Measurements from ENCODE around the gene SORCS2.

The SORCS2 gene

GRCh38 chr4:7303561-7303960, 111.2 kb downstream of the SORCS2 start:
- H3K4me1 Mint-ChIP-seq (ENCODE audit: low read depth) = no peaks in the 10 kb centered on the region
- intact Hi-C loops (cut with micrococcal nuclease) = no loop called here
- no peaks in the 10 kb centered on the region for H3K36me3 Mint-ChIP-seq (ENCODE audit: low read depth)
- no peaks in the 10 kb centered on the region for H3K9me3 Mint-ChIP-seq
- peaks cover 18% of the 10 kb centered on the region for H3K27me3 Mint-ChIP-seq
- no peak overlapping the region for H3K27ac Mint-ChIP-seq
- H3K4me3 Mint-ChIP-seq = no peak overlapping the region

- H3K27me3 Mint-ChIP-seq = peaks cover 14% of the 10 kb centered on the region
- no peaks in the 10 kb centered on the region for H3K9me3 Mint-ChIP-seq
- H3K4me1 Mint-ChIP-seq (ENCODE audit: low read depth) = no peaks in the 10 kb centered on the region
Measured at GRCh38 chr4:7304436-7304835, 112.1 kb downstream of the SORCS2 start.

GRCh38 chr4:7306021-7306965, 114.0 kb downstream of the SORCS2 start:
- peaks cover 3% of the 10 kb centered on the region for H3K27me3 Mint-ChIP-seq
- no peaks in the 10 kb centered on the region for H3K36me3 Mint-ChIP-seq (ENCODE audit: low read depth)
- no peak overlapping the region for H3K27ac Mint-ChIP-seq
- H3K4me1 Mint-ChIP-seq (ENCODE audit: low read depth) = no peaks in the 10 kb centered on the region
- intact Hi-C loops (cut with micrococcal nuclease) = no loop called here
- no peaks in the 10 kb centered on the region for H3K9me3 Mint-ChIP-seq
- no peak overlapping the region for H3K4me3 Mint-ChIP-seq

More at GRCh38 chr4:7304436-7304835, 112.1 kb downstream of the SORCS2 start:
- no peak overlapping the region for H3K4me3 Mint-ChIP-seq
- H3K36me3 Mint-ChIP-seq (ENCODE audit: low read depth) = no peaks in the 10 kb centered on the region
- intact Hi-C loops (cut with micrococcal nuclease) = no loop called here
- no peak overlapping the region for H3K27ac Mint-ChIP-seq

- no peaks in the 10 kb centered on the region for H3K9me3 Mint-ChIP-seq
- H3K4me3 Mint-ChIP-seq = no peak overlapping the region
- no peaks in the 10 kb centered on the region for H3K36me3 Mint-ChIP-seq (ENCODE audit: low read depth)
- H3K27ac Mint-ChIP-seq = no peak overlapping the region
- H3K27me3 Mint-ChIP-seq = no peaks in the 10 kb centered on the region
- no peaks in the 10 kb centered on the region for H3K4me1 Mint-ChIP-seq (ENCODE audit: low read depth)
- intact Hi-C loops (cut with micrococcal nuclease) = no loop called here
Measured at GRCh38 chr4:7306986-7307385, 114.6 kb downstream of the SORCS2 start.

GRCh38 chr4:7307394-7308099, 115.2 kb downstream of the SORCS2 start:
- H3K4me3 Mint-ChIP-seq = no peak overlapping the region
- H3K9me3 Mint-ChIP-seq = no peaks in the 10 kb centered on the region
- no peak overlapping the region for H3K27ac Mint-ChIP-seq
- H3K36me3 Mint-ChIP-seq (ENCODE audit: low read depth) = no peaks in the 10 kb centered on the region
- intact Hi-C loops (cut with micrococcal nuclease) = no loop called here
- no peaks in the 10 kb centered on the region for H3K4me1 Mint-ChIP-seq (ENCODE audit: low read depth)
- no peaks in the 10 kb centered on the region for H3K27me3 Mint-ChIP-seq

GRCh38 chr4:7309181-7309580, 116.8 kb downstream of the SORCS2 start:
- Mint-ChIP-seq H3K4me1 (ENCODE audit: low read depth) (no peaks in the 10 kb centered on the region), H3K27ac (no peak overlapping the region), H3K9me3 (no peaks in the 10 kb centered on the region), H3K4me3 (no peak overlapping the region), H3K27me3 (no peaks in the 10 kb centered on the region), H3K36me3 (ENCODE audit: low read depth) (no peaks in the 10 kb centered on the region)
- intact Hi-C loops (cut with micrococcal nuclease) = no loop called here

GRCh38 chr4:7309636-7310390, 117.5 kb downstream of the SORCS2 start:
- Mint-ChIP-seq H3K4me1 (ENCODE audit: low read depth) (no peaks in the 10 kb centered on the region), H3K27ac (no peak overlapping the region), H3K9me3 (no peaks in the 10 kb centered on the region), H3K27me3 (no peaks in the 10 kb centered on the region), H3K36me3 (ENCODE audit: low read depth) (no peaks in the 10 kb centered on the region), H3K4me3 (no peak overlapping the region)
- intact Hi-C loops (cut with micrococcal nuclease) = no loop called here

GRCh38 chr4:7310451-7310850, 118.1 kb downstream of the SORCS2 start:
- intact Hi-C loops (cut with micrococcal nuclease) = no loop called here
- H3K4me1 Mint-ChIP-seq (ENCODE audit: low read depth) = no peaks in the 10 kb centered on the region
- no peaks in the 10 kb centered on the region for H3K36me3 Mint-ChIP-seq (ENCODE audit: low read depth)
- H3K27ac Mint-ChIP-seq = no peak overlapping the region
- H3K9me3 Mint-ChIP-seq = no peaks in the 10 kb centered on the region
- H3K27me3 Mint-ChIP-seq = no peaks in the 10 kb centered on the region
- no peak overlapping the region for H3K4me3 Mint-ChIP-seq

GRCh38 chr4:7311205-7311604, 118.9 kb downstream of the SORCS2 start:
- Mint-ChIP-seq H3K27ac (no peak overlapping the region), H3K36me3 (ENCODE audit: low read depth) (no peaks in the 10 kb centered on the region), H3K9me3 (no peaks in the 10 kb centered on the region), H3K4me1 (ENCODE audit: low read depth) (no peaks in the 10 kb centered on the region), H3K27me3 (no peaks in the 10 kb centered on the region), H3K4me3 (no peak overlapping the region)
- intact Hi-C loops (cut with micrococcal nuclease) = no loop called here

GRCh38 chr4:7312691-7313090, 120.4 kb downstream of the SORCS2 start:
- H3K9me3 Mint-ChIP-seq = no peaks in the 10 kb centered on the region
- no peaks in the 10 kb centered on the region for H3K4me1 Mint-ChIP-seq (ENCODE audit: low read depth)
- H3K27ac Mint-ChIP-seq = no peak overlapping the region
- intact Hi-C loops (cut with micrococcal nuclease) = no loop called here
- no peak overlapping the region for H3K4me3 Mint-ChIP-seq
- no peaks in the 10 kb centered on the region for H3K36me3 Mint-ChIP-seq (ENCODE audit: low read depth)
- no peaks in the 10 kb centered on the region for H3K27me3 Mint-ChIP-seq

GRCh38 chr4:7313347-7313811, 121.0 kb downstream of the SORCS2 start:
- no peak overlapping the region for H3K4me3 Mint-ChIP-seq
- H3K27me3 Mint-ChIP-seq = no peaks in the 10 kb centered on the region
- H3K27ac Mint-ChIP-seq = no peak overlapping the region
- no peaks in the 10 kb centered on the region for H3K9me3 Mint-ChIP-seq
- H3K36me3 Mint-ChIP-seq (ENCODE audit: low read depth) = no peaks in the 10 kb centered on the region
- intact Hi-C loops (cut with micrococcal nuclease) = no loop called here
- H3K4me1 Mint-ChIP-seq (ENCODE audit: low read depth) = no peaks in the 10 kb centered on the region

- Mint-ChIP-seq H3K4me3 (no peak overlapping the region), H3K4me1 (ENCODE audit: low read depth) (no peaks in the 10 kb centered on the region), H3K27me3 (no peaks in the 10 kb centered on the region), H3K9me3 (no peaks in the 10 kb centered on the region), H3K36me3 (ENCODE audit: low read depth) (no peaks in the 10 kb centered on the region), H3K27ac (no peak overlapping the region)
- intact Hi-C loops (cut with micrococcal nuclease) = no loop called here
Measured at GRCh38 chr4:7313991-7314390, 121.7 kb downstream of the SORCS2 start.

- Mint-ChIP-seq H3K9me3 (no peaks in the 10 kb centered on the region), H3K36me3 (ENCODE audit: low read depth) (no peaks in the 10 kb centered on the region), H3K4me3 (no peak overlapping the region), H3K4me1 (ENCODE audit: low read depth) (no peaks in the 10 kb centered on the region), H3K27me3 (no peaks in the 10 kb centered on the region), H3K27ac (no peak overlapping the region)
- intact Hi-C loops (cut with micrococcal nuclease) = no loop called here
Measured at GRCh38 chr4:7315286-7315685, 122.9 kb downstream of the SORCS2 start.

GRCh38 chr4:7315935-7316334, 123.6 kb downstream of the SORCS2 start:
- Mint-ChIP-seq H3K4me3 (no peak overlapping the region), H3K4me1 (ENCODE audit: low read depth) (no peaks in the 10 kb centered on the region), H3K36me3 (ENCODE audit: low read depth) (no peaks in the 10 kb centered on the region), H3K9me3 (no peaks in the 10 kb centered on the region), H3K27ac (no peak overlapping the region), H3K27me3 (no peaks in the 10 kb centered on the region)
- intact Hi-C loops (cut with micrococcal nuclease) = no loop called here

Measured in dendritic cell treated with granulocyte-macrophage colony-stimulating factor and Interleukin-4, amounts not matched to agents 40 ng/mL and 50 ng/mL, for 4 days (primary cell).